ENCODE data around the gene RCOR2. TPM values are rescaled to one million over a fixed set of nuclear protein-coding genes. Genes with fewer than 3 reads are reported as not detected.

The RCOR2 gene
- total and polyA plus RNA-seq, 2 of the 4 experiments (the other 2 are of a cell fraction) = 0.90 to 2.0 TPM

DNA sequence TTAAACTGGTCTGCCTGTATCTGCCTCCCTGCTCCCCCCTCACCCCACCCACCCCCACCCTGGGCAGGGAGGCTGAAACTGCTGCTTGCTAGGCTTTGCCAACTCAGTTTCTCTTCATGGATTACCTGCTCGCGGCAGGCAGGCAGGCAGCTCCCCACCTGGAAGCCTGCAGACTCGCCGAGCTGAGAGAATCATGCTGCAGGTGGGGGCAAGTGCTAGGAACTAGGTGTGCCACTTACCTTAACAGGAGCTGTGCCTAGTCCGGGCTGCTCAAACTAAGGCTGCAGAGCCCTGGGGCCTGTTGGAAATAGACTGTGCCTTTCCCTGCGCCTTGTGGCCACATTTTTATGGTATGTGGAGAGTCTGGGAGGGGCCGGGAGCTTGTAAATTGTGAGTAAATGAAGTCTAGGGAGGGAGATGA is 47.8 kb downstream of the RCOR2 start:
- H4K20me1 ChIP-seq (ENCODE audit: insufficient read depth, low read length) = peaks cover 98% of the 10 kb centered on the region
- H3K18ac ChIP-seq (ENCODE audit: low read depth, low read length) = no peak overlapping the region
- DNase-seq (no peak), ATAC-seq (ENCODE audit: low read depth) (no peak)
- dilution Hi-C loops (cut with HindIII; ENCODE audit: low sequenced_read_pairs, unreplicated experiment) = no loop called here
- H3K9me1 ChIP-seq (ENCODE audit: insufficient read depth, low read length) = peaks cover 18% of the 10 kb centered on the region
- H3K4me1 ChIP-seq (ENCODE audit: control insufficient read depth, insufficient read depth, low read length) = peaks cover 16% of the 10 kb centered on the region; the same call in 1 of the 2 replicates
- no peaks in the 10 kb centered on the region for H3K27me3 ChIP-seq (ENCODE audit: control insufficient read depth, insufficient read depth, low read length)
- CTCF ChIA-PET = interaction anchor here (0.6 kb wide), 1 partner anchor 11 kb away, joined by 4 read pairs; no protein-coding TSS in a partner anchor
- H3K9me3 ChIP-seq (ENCODE audit: control insufficient read depth, insufficient read depth, low read length) = no peaks in the 10 kb centered on the region
- TF ChIP-seq, protein P1, sequence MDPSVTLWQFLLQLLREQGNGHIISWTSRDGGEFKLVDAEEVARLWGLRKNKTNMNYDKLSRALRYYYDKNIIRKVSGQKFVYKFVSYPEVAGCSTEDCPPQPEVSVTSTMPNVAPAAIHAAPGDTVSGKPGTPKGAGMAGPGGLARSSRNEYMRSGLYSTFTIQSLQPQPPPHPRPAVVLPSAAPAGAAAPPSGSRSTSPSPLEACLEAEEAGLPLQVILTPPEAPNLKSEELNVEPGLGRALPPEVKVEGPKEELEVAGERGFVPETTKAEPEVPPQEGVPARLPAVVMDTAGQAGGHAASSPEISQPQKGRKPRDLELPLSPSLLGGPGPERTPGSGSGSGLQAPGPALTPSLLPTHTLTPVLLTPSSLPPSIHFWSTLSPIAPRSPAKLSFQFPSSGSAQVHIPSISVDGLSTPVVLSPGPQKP (IDR thresholded peaks at IDR 0.05; ENCODE audit: borderline replicate concordance, low read depth, low read length) = no peak
- TF ChIP-seq BHLHE40 (IDR thresholded peaks at IDR 0.05; ENCODE audit: low read depth, low read length) (no peak), CHD1 (IDR thresholded peaks at IDR 0.05; ENCODE audit: low read depth, low read length) (no peak), MAZ (IDR thresholded peaks at IDR 0.05; ENCODE audit: borderline replicate concordance, low read depth, low read length) (no peak), POLR2A (IDR thresholded peaks at IDR 0.05; ENCODE audit: low read depth, low read length) (no peak), SMC3 (IDR thresholded peaks at IDR 0.05; ENCODE audit: low read depth, low read length) (no peak), MXI1 (IDR thresholded peaks at IDR 0.05; ENCODE audit: borderline replicate concordance, low read depth, low read length) (no peak), RAD21 (IDR thresholded peaks at IDR 0.05; ENCODE audit: low read length) (no peak), RFX5 (IDR thresholded peaks at IDR 0.05; ENCODE audit: low read depth, low read length) (no peak), CEBPB (IDR thresholded peaks at IDR 0.05; ENCODE audit: low read depth, low read length) (no peak), NFE2L2 (IDR thresholded peaks at IDR 0.05; ENCODE audit: low read depth, low read length) (no peak)
- TF ChIP-seq, protein P2, sequence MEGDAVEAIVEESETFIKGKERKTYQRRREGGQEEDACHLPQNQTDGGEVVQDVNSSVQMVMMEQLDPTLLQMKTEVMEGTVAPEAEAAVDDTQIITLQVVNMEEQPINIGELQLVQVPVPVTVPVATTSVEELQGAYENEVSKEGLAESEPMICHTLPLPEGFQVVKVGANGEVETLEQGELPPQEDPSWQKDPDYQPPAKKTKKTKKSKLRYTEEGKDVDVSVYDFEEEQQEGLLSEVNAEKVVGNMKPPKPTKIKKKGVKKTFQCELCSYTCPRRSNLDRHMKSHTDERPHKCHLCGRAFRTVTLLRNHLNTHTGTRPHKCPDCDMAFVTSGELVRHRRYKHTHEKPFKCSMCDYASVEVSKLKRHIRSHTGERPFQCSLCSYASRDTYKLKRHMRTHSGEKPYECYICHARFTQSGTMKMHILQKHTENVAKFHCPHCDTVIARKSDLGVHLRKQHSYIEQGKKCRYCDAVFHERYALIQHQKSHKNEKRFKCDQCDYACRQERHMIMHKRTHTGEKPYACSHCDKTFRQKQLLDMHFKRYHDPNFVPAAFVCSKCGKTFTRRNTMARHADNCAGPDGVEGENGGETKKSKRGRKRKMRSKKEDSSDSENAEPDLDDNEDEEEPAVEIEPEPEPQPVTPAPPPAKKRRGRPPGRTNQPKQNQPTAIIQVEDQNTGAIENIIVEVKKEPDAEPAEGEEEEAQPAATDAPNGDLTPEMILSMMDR (conservative IDR thresholded peaks at IDR 0.05; ENCODE audit: low read depth, low read length) = no peak
- in situ Hi-C loops (cut with MboI; ENCODE audit: low sequenced_read_pairs) = no loop called here
- H3K56ac ChIP-seq (ENCODE audit: extremely low read depth, insufficient read depth, low read length) = no peak overlapping the region
- no peak overlapping the region for H3K23ac ChIP-seq (ENCODE audit: low read depth, low read length)
- WGBS, 2 experiments (ENCODE audit: extremely low coverage in 2 of 2, insufficient read length in 1 of 2) = 92% methylated on average over 7 of the region's 7 CpGs; no CpG with 5 or more reads in 1 of the 2 experiments
- H2BK120ac ChIP-seq (ENCODE audit: low read depth, low read length) = no peak overlapping the region
- no peak overlapping the region for H2AFZ ChIP-seq (replicated peaks; ENCODE audit: low read length, poor library complexity)
- no peak overlapping the region for H2AK5ac ChIP-seq (ENCODE audit: low read depth, low read length)
- H2BK5ac ChIP-seq (ENCODE audit: low read depth, low read length, poor library complexity, severe bottlenecking) = no peak overlapping the region
- POLR2A ChIA-PET (ENCODE audit: unreplicated experiment) = no interaction called here
- no peak overlapping the region for H3K4me3 ChIP-seq (ENCODE audit: insufficient read depth, low read depth, low read length)
- H3K36me3 ChIP-seq (ENCODE audit: control insufficient read depth, insufficient read depth, low read length) = peaks cover 4% of the 10 kb centered on the region; the same call in 1 of the 2 replicates
- no peak overlapping the region for H3K4me2 ChIP-seq (ENCODE audit: low read depth, low read length)
- no peak overlapping the region for H2BK15ac ChIP-seq (ENCODE audit: low read depth, low read length)
- intact Hi-C loops (cut with micrococcal nuclease) = no loop called here
- H4K91ac ChIP-seq (ENCODE audit: insufficient read depth, low read depth, low read length) = no peak overlapping the region
- H4K8ac ChIP-seq (ENCODE audit: low read depth in 2 of 2, low read length in 2 of 2) = no peak overlapping the region
- H3K9ac ChIP-seq (ENCODE audit: low read depth, low read length) = no peak overlapping the region
- no peak overlapping the region for H3K14ac ChIP-seq (replicated peaks; ENCODE audit: low read depth, low read length)
- no peak overlapping the region for H2BK20ac ChIP-seq (ENCODE audit: low read depth, low read length)
- no TSS peak for BruUV-seq (replicated peaks)
- H4K5ac ChIP-seq (ENCODE audit: low read depth, low read length) = no peak overlapping the region
- peaks cover 46 to 89% of the 10 kb centered on the region in 2 experiments for H3K79me1 ChIP-seq (ENCODE audit: low read depth in 1 of 2, low read length in 2 of 2)
- H3K27ac ChIP-seq (ENCODE audit: insufficient read depth, low read length) = no peak overlapping the region
- no peak overlapping the region for H2AK9ac ChIP-seq (replicated peaks; ENCODE audit: low read depth, low read length, poor library complexity)
- H3K4ac ChIP-seq (ENCODE audit: low read depth, low read length) = no peak overlapping the region
